ENCODE measurements around the gene TEC.
"Not testable (repeated sequence)": the region's sequence is repeated elsewhere in the genome, so short reads cannot be mapped to it uniquely, and the experiment has no call there.

The TEC gene

DNA sequence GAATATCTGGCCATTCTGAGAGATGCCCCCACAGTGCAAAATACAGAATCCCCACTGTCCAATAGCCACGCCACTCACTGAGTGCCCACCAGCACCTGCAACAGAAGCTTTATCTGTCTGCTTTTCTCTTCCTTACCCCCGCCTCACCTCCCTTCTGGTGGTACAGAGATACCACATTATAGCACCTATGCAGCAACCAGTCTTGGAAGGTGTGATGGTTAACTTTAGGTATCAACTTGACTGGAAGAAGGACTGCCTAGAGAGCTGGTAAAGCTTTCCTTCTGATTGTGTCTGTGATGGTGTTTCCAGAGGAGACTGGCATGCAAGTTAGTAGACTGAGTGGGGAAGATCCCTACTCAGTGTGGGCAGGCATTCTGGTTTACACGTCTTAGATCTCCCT lies 73.8 kb downstream of the TEC start:
- DNase-seq (ENCODE audit: low spot score) = no peak

GRCh38 chr4:48195374-48195773 lies 74.3 kb downstream of the TEC start:
- no peak for DNase-seq (ENCODE audit: low spot score)

DNA sequence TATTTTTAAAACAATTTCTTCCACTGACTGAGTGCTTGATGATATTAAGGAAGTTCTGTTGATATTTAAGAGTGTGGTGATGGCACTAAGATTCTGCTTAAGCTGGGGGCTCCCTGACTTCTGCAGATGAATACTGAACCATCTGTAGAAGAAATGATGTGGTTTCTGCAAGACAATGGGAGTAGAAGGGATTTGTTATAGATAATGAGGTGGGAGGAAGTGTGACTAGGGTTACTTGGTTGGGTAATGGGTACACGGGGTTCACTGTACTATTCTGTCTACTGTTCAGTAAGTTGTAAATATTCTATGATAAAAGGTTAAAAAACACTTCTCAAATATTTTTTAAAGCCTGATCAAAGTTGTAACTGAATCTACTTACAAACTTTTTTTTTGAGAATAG lies 74.7 kb downstream of the TEC start:
- no peak for DNase-seq (ENCODE audit: low spot score)

DNA sequence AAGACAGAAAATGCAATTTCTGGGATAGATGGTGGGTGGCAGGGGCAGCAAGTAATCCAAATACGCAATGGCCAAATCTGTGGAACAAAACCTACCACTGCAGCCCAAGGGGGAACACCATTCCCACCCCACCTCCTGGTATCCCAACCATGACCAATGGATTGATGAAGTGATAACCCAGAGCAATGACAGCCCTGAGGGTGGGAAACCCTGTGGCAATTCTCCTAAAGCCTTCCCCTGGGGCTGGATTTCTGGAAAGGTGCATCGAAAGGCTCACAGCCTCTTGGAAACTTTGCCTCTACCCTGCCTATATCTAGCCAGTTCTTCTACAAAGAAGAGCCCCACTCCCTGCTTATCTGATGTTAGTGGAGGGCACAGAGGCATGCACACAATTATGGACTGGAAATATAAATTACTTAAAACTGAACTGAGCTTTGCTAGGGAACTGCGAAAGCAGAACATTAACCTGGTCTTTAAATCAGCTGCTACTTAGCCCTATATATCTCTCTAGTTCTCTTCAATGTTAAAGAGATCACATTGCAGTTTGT lies 75.6 kb downstream of the TEC start:
- no peak for DNase-seq (ENCODE audit: low spot score)

DNA sequence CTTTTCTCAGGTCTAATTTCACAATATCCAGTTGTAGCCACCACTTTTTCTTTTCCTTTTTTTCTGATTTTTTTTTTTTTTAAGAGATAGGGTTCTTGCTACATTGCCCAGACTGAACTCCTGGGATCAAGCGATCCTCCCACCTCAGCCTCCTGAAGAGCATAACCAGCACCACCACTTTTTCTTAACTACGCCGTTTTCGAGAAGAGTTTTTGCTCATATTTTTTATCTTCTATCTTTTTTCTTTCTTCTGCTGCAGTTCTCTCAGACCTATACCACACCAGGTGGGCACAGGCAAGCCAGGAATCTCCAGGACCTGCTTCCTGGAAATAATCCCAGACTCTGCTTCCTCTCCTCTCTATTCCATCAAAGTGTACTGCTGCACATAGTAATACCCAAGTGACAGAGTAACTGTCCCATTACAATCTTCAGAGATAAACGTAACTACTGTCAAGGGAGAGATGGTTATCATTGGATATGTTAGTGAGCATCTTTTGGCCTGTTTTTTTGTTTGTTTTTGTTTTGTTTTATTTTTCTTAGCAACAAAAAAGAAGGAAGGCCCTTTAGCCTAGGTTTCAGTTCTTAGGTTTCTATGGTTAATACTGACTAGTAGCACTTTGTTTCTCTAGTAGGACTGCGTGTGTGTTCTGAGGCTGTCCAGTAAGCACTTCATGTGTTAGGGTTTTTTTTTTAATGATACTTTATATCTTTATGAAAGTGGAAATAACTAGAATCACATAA lies 76.4 kb downstream of the TEC start:
- no peak for DNase-seq (ENCODE audit: low spot score)

DNA sequence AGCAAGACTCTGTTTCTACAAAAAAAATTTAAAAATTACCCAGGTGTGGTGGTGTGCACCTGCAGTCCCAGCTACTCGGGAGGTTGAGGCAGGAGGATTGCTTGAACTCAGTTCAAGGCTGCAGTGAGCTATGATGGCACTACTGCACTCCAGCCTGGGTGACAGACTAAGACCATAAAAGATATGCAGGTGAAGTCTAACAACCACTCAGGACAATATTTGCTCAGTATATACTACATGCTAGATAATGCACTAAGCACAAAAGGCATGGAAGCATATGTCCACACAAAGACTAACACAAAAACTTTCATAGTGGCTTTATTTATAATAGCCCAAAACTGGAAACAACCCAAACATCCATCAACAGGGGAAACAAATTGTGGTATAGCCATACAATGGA lies 77.9 kb downstream of the TEC start:
- no peak for DNase-seq (ENCODE audit: low spot score)

DNA sequence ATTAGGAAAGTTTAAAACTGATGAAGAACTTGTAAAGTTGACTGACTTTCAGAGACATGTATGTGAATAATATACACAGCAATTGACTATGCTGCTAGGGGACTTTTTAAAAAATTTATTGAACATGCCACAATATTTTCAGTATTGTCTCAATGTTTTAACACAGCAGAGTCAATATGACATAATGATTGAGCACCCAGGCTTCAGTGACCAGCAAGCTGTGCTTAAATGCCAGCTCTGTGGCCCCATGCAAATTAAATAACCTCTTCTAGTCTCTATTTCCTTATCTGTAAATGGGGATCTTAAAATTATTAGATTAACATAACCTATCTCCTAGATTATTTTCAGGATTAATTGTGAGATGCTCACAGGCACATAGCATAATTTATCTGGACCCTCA lies 78.8 kb downstream of the TEC start:
- DNase-seq (ENCODE audit: low spot score) = no peak

GRCh38 chr4:48189731-48190130 lies 79.9 kb downstream of the TEC start:
- DNase-seq (ENCODE audit: low spot score) = no peak

- DNase-seq (ENCODE audit: low spot score) = no peak
These were observed 81.2 kb downstream of the TEC start for GRCh38 chr4:48188390-48188789.

- no peak for DNase-seq (ENCODE audit: low spot score)
These were observed 81.8 kb downstream of the TEC start for GRCh38 chr4:48187813-48188212.

DNA sequence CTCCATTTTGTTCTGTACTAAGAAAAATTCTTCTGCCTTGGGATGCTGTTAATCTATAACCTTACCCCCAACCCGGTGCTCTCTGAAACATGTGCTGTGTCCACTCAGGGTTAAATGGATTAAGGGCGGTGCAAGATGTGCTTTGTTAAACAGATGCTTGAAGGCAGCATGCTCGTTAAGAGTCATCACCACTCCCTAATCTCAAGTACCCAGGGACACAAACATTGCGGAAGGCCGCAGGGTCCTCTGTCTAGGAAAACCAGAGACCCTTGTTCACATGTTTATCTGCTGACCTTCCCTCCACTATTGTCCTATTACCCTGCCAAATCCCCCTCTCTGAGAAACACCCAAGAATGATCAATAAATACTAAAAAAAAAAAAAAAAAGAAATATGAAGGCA lies 82.6 kb downstream of the TEC start:
- not testable (repeated sequence) for DNase-seq (ENCODE audit: low spot score)

DNA sequence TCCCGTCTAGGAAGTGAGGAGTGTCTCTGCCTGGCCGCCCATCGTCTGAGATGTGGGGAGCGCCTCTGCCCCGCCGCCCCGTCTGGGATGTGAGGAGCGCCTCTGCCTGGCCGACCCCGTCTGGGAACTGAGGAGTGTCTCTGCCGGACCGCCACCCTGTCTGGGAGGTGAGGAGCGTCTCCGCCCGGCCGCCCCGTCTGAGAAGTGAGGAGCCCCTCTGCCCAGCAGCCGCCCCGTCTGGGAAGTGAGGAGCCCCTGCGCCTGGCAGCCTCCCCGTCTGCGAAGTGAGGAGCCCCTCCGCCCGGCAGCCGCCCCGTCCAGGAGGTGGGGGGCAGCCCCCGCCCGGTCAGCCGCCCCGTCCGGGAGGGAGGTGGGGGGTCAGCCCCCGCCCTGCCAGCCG lies 83.2 kb downstream of the TEC start:
- DNase-seq (ENCODE audit: low spot score) = not testable (repeated sequence)

GRCh38 chr4:48184882-48185281 lies 84.8 kb downstream of the TEC start:
- no peak for DNase-seq (ENCODE audit: low spot score)

DNA sequence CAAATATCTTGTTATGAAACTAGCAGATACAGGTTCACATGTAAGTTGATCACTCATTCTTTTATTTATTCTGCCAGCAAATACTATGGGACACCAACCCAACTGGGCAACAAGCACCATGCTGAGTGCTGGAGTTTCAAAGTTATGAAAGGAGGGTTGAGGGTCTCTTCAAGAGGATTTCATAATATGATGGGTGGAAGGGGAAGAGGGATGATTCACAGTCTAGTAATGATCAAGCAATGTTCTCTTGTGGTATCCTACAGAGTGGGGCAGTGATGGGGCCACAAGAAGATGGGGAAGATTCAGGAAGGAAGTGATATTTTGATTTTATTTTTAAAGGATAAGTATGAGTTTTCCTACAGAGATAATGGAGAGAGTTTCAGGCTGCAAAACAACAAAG lies 89.4 kb downstream of the TEC start:
- DNase-seq (ENCODE audit: low spot score) = no peak

GRCh38 chr4:48178931-48179330 lies 90.7 kb downstream of the TEC start:
- DNase-seq (ENCODE audit: low spot score) = no peak

- no peak for DNase-seq (ENCODE audit: low spot score)
These were observed 93.8 kb downstream of the TEC start for GRCh38 chr4:48175806-48176205.

DNA sequence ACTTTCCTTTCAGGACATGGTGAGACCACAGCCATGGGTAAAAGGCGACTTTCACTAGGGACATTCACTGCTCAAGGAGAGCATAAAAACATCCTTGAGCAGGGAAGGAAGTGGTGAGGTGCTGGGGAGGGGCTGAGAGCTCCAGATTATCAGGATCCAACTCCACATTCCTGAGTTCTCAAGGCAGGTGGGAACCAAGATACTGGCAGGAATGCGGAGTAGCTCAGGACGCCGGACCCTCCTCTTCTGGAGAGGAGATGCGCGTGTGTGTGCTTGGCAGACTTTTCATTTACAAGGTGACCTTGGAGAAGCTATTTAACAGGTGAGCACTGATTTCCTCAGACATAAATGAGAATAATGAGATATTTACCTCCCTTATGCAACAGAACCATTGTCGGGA lies 94.3 kb downstream of the TEC start:
- no peak for DNase-seq (ENCODE audit: low spot score)

GRCh38 chr4:48173056-48173991 lies 96.3 kb downstream of the TEC start:
- peak; percentile 16 for DNase-seq (ENCODE audit: low spot score)

DNA sequence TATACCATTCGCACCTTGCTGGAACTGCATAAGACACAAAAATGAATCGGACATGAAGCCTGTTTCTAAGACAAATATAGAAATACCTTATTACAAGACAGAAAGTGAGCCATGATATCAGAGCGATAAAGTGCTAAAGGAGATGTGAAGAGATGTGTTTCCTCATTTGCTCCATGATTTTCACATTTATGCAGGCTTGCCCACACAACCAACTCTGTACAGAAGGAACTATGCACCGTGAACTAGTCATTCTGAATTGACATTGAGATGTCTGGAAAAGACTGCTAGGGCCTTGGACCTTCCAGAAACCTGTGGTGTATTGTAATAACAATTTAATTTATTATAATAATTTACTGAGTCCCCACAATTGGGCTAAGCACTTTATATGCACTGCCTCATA lies 97.0 kb downstream of the TEC start:
- DNase-seq (ENCODE audit: low spot score) = no peak

DNA sequence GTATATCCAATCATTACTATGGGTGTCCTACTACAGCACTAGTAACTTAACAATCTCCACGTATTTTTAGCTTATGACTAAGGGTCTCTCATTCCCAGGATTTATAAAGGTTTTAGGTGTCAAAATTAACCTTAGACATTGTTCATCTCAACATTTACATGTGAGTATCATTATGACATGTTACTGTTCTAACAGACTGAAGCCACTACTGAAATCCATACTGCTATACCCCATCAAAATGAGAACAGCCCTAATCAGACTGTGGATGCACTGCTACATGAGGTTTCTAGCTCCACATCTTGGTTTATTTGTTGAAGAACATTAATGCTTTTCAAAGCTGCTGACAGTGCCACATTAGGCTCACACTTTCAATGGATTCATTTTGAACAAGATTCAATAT lies 100.0 kb downstream of the TEC start:
- DNase-seq (ENCODE audit: low spot score) = no peak

DNA sequence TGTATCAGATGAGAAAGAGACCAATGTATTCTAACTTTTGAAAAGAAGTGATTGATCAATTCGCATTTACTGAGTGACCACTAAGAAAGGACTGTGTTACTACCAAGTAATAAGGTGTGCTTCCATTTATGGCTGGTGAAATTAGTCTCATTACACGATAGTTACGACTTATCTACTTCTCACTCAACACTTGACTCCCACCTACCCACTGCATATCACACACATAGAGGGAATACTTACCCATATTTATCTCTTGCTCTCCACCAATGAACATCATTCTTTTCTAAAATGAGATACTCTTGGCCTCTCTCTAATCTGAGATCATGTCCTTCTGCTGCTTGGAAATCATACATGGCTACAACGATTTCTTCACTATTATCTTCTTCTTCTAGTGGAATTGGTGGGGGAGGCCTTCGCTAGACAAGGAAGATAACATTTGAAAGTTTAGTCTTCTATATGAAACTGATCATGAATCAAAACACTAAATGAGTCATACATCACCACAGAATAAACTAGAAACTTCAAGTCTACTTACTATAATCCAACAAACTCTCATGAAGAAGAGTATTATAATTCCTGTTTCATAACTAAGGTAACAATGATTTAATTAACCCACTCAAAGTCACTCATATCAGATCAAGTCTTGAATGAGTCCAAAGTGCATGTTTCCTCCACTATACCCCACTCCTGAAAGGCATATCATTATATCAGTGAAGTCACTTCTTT lies 101.9 kb downstream of the TEC start:
- no peak for DNase-seq (ENCODE audit: low spot score)

GRCh38 chr4:48164561-48164960 lies 105.1 kb downstream of the TEC start:
- not testable (repeated sequence) for DNase-seq (ENCODE audit: low spot score)
